ENCODE results near the gene IER2.

- TF ChIP-seq POLR2A (IDR thresholded peaks at IDR 0.05; ENCODE audit: low read depth, low read length) (no peak), TAF1 (IDR thresholded peaks at IDR 0.05; ENCODE audit: borderline replicate concordance, low read depth, low read length) (no peak), POLR2AphosphoS5 (IDR thresholded peaks at IDR 0.05; ENCODE audit: low read depth, low read length) (no peak)
Measured at GRCh38 chr19:13171146-13171545, 20.9 kb downstream of the IER2 start.

Measured in GM12892 (cell line).